Measurements from ENCODE around the gene POLD2.
A peak's percentile ranks its signal among the peaks of the same experiment; 100 is the strongest.

POLD2 gene

DNA sequence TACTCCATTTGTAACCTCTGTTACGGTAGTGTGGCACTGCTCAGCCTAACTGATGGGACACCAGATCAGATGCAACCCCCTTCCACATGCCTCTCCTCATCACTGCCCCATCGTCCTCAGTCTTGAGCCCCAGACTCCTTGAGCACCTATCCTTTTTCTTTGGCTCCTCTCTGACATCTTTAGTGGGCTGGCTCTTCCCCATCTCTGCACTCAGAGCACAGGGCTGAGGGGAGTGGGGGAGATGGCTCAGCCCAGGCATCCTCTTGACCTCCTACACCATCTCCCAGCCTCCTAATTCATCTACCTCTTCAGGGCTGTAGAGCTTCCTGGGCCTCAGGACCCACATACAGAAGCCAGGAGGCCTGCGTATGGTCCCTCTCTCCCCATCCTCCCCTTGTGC is 39.6 kb downstream of the POLD2 start:
- TF ChIP-seq, protein P1, sequence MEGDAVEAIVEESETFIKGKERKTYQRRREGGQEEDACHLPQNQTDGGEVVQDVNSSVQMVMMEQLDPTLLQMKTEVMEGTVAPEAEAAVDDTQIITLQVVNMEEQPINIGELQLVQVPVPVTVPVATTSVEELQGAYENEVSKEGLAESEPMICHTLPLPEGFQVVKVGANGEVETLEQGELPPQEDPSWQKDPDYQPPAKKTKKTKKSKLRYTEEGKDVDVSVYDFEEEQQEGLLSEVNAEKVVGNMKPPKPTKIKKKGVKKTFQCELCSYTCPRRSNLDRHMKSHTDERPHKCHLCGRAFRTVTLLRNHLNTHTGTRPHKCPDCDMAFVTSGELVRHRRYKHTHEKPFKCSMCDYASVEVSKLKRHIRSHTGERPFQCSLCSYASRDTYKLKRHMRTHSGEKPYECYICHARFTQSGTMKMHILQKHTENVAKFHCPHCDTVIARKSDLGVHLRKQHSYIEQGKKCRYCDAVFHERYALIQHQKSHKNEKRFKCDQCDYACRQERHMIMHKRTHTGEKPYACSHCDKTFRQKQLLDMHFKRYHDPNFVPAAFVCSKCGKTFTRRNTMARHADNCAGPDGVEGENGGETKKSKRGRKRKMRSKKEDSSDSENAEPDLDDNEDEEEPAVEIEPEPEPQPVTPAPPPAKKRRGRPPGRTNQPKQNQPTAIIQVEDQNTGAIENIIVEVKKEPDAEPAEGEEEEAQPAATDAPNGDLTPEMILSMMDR (IDR thresholded peaks at IDR 0.05; ENCODE audit: low read depth, low read length) = no peak
- DNase-seq (ENCODE audit: extremely low read depth, low read depth) = no peak

DNA sequence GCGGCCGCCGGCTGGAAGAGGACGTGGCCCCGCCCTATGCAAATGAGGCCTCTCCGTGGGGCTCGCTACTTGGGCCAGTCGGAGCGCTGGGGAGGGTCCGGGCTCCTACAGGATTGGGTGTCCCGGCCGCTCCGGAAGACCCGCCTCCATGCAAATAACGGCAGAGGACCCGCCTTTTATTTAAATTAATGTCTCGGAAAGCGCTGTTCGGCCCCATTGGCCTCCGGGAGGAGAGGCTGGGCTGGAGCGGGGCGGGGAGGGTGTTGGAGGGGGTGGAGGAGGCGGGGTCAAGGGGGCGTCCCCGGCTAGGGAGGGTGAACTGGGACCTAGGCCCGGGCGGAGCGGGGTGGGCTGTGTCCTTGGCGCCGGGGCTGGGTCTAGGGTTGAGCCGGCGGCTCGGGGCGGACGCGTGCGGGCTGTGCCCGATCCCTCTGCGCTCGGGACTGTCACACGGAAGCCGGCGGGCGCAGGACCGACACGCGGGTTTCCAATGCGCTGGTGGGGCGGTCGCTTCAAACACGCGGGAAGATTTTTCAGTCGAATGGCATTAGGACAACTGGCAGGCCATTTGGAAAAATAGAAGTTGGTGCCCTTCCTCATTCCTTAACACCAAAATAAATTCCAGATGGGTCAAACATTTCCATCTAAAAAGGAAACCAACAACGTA is 40.7 kb downstream of the POLD2 start:
- DNase-seq (ENCODE audit: extremely low read depth, low read depth) = peak; percentile 98
- TF ChIP-seq, protein P1 (IDR thresholded peaks at IDR 0.05; ENCODE audit: low read depth, low read length) = no peak

DNA sequence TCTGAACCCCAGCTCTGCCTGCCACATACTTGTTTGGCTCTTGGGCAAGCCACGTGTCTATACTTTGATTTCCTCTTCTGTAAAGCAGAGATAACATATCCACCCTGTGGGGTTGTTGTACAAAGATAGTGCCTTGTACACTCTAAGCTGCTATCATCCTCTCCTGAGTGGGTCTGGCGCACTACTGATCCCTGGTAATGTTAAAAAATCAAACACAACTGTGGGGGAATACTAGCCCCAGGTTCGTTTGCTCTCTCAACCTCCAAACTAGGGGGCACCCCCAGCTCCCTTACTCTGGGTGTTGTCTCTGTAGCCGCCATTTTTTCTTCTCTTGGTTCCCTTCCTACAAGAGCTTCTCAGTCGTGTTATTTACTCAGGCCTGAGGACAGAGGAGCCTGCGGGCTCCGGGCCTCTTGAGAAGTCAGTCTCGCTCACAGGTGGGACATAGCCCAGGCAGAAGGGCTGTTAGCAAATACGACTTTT is 42.0 kb downstream of the POLD2 start:
- DNase-seq (ENCODE audit: extremely low read depth, low read depth) = no peak
- TF ChIP-seq, protein P1 (IDR thresholded peaks at IDR 0.05; ENCODE audit: low read depth, low read length) = no peak

DNA sequence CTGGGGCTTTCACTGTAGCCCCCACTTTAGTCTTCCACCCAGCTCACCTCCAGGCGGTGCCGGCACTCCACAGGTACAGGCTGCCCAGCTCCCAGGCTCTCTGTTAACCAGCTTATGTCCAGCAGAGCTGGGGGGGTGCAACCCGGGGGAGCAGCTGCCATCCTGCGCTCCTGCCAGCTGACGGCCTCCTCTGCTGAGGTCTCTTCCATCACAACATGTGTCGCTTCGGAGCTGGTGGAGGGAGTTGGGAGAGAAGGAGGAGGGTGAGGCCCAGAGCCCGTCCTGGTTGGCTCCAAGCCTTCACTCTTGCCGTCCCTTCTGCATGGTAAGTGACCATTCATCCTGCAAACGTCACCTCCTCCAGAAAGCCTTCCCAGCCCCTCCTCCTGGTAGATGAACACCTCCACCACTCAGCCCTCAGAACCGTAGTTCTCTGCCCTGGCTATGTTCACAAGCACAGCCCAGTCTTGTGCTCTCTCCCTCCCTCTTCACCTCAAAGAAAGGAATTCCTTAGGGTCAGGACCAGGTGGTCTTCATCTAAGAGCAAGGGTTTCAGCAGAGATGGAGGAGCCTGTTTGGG is 42.6 kb downstream of the POLD2 start:
- TF ChIP-seq, protein P1 (IDR thresholded peaks at IDR 0.05; ENCODE audit: low read depth, low read length) = no peak
- no peak for DNase-seq (ENCODE audit: extremely low read depth, low read depth)

DNA sequence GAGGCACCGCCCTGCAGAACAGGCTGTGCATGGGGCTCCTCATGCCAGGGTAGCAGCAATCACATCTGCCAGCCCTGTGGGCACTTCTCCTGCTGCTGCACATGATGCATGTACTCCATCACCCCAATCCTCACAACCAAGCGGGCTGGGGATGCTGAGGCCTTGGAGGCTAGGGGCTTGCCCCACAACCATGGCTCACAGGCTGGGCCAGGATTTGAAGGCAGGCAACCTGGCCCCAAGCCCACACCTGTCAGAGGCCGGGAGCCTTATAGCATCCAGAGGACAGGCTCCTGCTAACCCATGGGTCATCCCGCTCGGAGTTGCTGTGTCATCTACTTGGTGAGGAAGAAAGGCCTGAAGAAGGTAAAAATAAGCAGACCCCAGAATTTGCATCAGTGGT is 43.2 kb downstream of the POLD2 start:
- DNase-seq (ENCODE audit: extremely low read depth, low read depth) = no peak
- TF ChIP-seq, protein P1 (IDR thresholded peaks at IDR 0.05; ENCODE audit: low read depth, low read length) = no peak

DNA sequence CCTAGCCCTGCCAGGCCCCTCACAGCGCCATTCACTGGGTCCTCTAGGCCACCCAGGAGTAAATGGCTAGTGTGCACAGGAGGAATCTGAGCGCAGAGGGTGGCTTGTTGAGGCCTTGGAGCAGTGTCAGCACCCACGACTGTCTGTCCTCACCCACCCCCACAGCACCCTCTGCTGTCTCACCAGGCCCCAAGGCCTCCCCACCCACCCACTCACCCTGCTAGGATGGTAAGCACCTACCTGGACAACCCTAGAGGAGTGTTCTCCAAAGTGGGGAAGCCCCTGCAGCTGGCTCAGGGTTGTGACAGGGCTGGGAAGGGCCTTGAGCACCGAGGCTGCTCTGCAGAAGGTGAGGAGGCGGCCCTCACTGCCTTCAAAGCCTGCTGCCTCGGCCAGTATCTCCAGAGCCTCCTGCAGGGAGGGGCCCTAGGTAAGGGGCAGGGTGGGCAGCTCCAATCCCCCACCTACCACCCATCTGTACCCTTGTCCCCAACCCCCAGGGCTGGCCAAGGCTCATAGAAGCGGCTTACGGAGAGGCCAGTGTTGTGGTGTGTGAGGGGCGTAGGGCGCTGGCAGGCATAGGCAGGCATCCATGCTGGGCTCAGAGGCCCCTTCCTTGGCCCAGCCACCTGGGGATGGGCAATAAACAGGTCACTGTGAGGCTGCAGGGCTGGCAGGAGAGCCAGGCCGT is 43.9 kb downstream of the POLD2 start:
- TF ChIP-seq, protein P1 (IDR thresholded peaks at IDR 0.05; ENCODE audit: low read depth, low read length) = no peak
- no peak for DNase-seq (ENCODE audit: extremely low read depth, low read depth)

DNA sequence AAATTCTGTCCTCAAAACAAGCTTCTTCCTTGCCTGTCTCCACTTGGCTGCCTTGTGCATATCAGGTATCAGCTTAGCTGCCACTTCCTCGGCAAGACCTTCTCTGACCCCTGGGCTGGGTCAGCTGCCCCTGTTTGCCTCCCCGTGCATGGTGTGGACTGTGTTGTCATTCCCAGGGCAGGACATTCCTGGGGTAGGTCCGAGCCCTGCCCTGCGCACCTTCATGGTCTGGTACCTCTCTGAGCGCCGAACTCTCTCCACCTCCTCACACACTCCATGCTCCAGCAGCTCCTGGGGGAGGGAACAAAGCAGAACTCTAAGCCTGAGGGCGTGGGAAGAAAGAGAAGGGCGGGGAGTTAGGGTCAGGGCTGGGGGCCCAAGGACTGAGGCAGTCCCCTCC is 44.8 kb downstream of the POLD2 start:
- TF ChIP-seq, protein P1 (IDR thresholded peaks at IDR 0.05; ENCODE audit: low read depth, low read length) = no peak
- no peak for DNase-seq (ENCODE audit: extremely low read depth, low read depth)

Measured in AG09319 (cell line).